Stimulated activated naive CD8-positive, alpha-beta T cell treated with anti-CD3 and anti-CD28 coated beads, Interleukin-15, amount 100 ng/mL, for 72 hours (primary cell): ENCODE results near the gene DNAH3.
A peak's percentile ranks its signal among the peaks of the same experiment; 100 is the strongest.
"Not testable (repeated sequence)": the region's sequence is repeated elsewhere in the genome, so short reads cannot be mapped to it uniquely, and the experiment has no call there.

ENCODE experiments used
- ATAC-seq: fragments of 150-1000 bp; cut with Tn5 transposase; 2 replicates; pipeline ENCODE4 v1.10.0; 2021; ENCODE audit warnings: mild to moderate bottlenecking, moderate library complexity
- DNase-seq, 2 donors: peaks; one replicate each; pipeline ENCODE4 v3.0.0; 2021 to 2022
- H3K27ac Mint-ChIP-seq, 2 donors: one replicate each; pipeline ENCODE4 v1.8.0; 2022; ENCODE audit warnings: mild to moderate bottlenecking in 2 of 2, mixed read lengths in 2 of 2, moderate library complexity in 2 of 2
- H3K27me3 Mint-ChIP-seq: one replicate; pipeline ENCODE4 v1.8.0; 2022; ENCODE audit warnings: mixed read lengths
- H3K4me1 Mint-ChIP-seq: one replicate; pipeline ENCODE4 v1.8.0; 2022; ENCODE audit warnings: mild to moderate bottlenecking, mixed read lengths
- H3K4me3 Mint-ChIP-seq, 2 donors: one replicate each; pipeline ENCODE4 v1.8.0; 2022; ENCODE audit warnings: mild to moderate bottlenecking in 2 of 2, mixed read lengths in 2 of 2, moderate library complexity in 1 of 2
- H3K9me3 Mint-ChIP-seq, 2 donors: one replicate each; pipeline ENCODE4 v1.8.0; 2022; ENCODE audit warnings: mixed read lengths in 2 of 2

The DNAH3 gene

GRCh38 chr16:21116148-21116693, 34.4 kb downstream of the DNAH3 start:
- peak overlapping the region; percentile 74 to 89 for H3K27ac Mint-ChIP-seq
- peak overlapping the region; percentile 71 to 80 for H3K4me3 Mint-ChIP-seq
- H3K27me3 Mint-ChIP-seq, result no peaks in the 10 kb centered on the region
- peak; percentile 45 for ATAC-seq
- H3K9me3 Mint-ChIP-seq, result peaks cover 4 to 7% of the 10 kb centered on the region in 2 donors
- peaks cover 13% of the 10 kb centered on the region for H3K4me1 Mint-ChIP-seq
- DNase-seq, result peak; percentile 5 to 16

GRCh38 chr16:21115551-21115950, 35.1 kb downstream of the DNAH3 start:
- H3K9me3 Mint-ChIP-seq, H3K4me3 Mint-ChIP-seq, ATAC-seq, H3K27me3 Mint-ChIP-seq, DNase-seq: not testable (repeated sequence)
- peak overlapping the region in 1 of 2 donors; percentile 39 for H3K27ac Mint-ChIP-seq
- peaks cover 13% of the 10 kb centered on the region for H3K4me1 Mint-ChIP-seq

- no peaks in the 10 kb centered on the region for H3K4me1 Mint-ChIP-seq
- ATAC-seq (no peak), DNase-seq (no peak)
- H3K9me3 Mint-ChIP-seq, result no peaks in the 10 kb centered on the region
- H3K27ac Mint-ChIP-seq, result no peak overlapping the region
- no peak overlapping the region for H3K4me3 Mint-ChIP-seq
- peaks cover 25% of the 10 kb centered on the region for H3K27me3 Mint-ChIP-seq
Measured at GRCh38 chr16:21103941-21104860, 46.4 kb downstream of the DNAH3 start.

GRCh38 chr16:21101631-21102420, 48.8 kb downstream of the DNAH3 start:
- Mint-ChIP-seq H3K27me3 (peaks cover 39% of the 10 kb centered on the region), H3K27ac (no peak overlapping the region), H3K9me3 (no peaks in the 10 kb centered on the region), H3K4me3 (no peak overlapping the region), H3K4me1 (no peaks in the 10 kb centered on the region)
- ATAC-seq (peak; percentile 56), DNase-seq (peak; percentile 10 to 12)

GRCh38 chr16:21100447-21100846, 50.2 kb downstream of the DNAH3 start:
- DNase-seq (no peak), ATAC-seq (no peak)
- Mint-ChIP-seq H3K4me1 (no peaks in the 10 kb centered on the region), H3K27me3 (peaks cover 45% of the 10 kb centered on the region), H3K4me3 (no peak overlapping the region), H3K27ac (no peak overlapping the region), H3K9me3 (no peaks in the 10 kb centered on the region)

GRCh38 chr16:21097151-21097550, 53.5 kb downstream of the DNAH3 start:
- Mint-ChIP-seq H3K27me3 (peaks cover 35% of the 10 kb centered on the region), H3K4me3 (no peak overlapping the region), H3K9me3 (peaks cover 5 to 12% of the 10 kb centered on the region in 2 donors), H3K4me1 (no peaks in the 10 kb centered on the region), H3K27ac (no peak overlapping the region)
- no peak for ATAC-seq
- no peak for DNase-seq

GRCh38 chr16:21094719-21095118, 55.9 kb downstream of the DNAH3 start:
- not testable (repeated sequence) for ATAC-seq, H3K4me1 Mint-ChIP-seq, H3K27ac Mint-ChIP-seq, H3K4me3 Mint-ChIP-seq, DNase-seq
- H3K9me3 Mint-ChIP-seq, result peaks cover 5 to 12% of the 10 kb centered on the region in 2 donors
- peaks cover 34% of the 10 kb centered on the region for H3K27me3 Mint-ChIP-seq

- Mint-ChIP-seq H3K4me3 (no peak overlapping the region), H3K27ac (no peak overlapping the region), H3K9me3 (peaks cover 5 to 12% of the 10 kb centered on the region in 2 donors), H3K4me1 (no peaks in the 10 kb centered on the region), H3K27me3 (peaks cover 46% of the 10 kb centered on the region)
- DNase-seq (no peak), ATAC-seq (no peak)
Measured at GRCh38 chr16:21092951-21093350, 57.7 kb downstream of the DNAH3 start.

- Mint-ChIP-seq H3K27ac (no peak overlapping the region), H3K4me3 (no peak overlapping the region), H3K27me3 (peaks cover 39% of the 10 kb centered on the region), H3K4me1 (no peaks in the 10 kb centered on the region), H3K9me3 (peaks cover 0 to 5% of the 10 kb centered on the region in 2 donors)
- ATAC-seq, result no peak
- no peak for DNase-seq
Measured at GRCh38 chr16:21088646-21089538, 61.8 kb downstream of the DNAH3 start.

GRCh38 chr16:21088143-21088542, 62.5 kb downstream of the DNAH3 start:
- DNase-seq (no peak), ATAC-seq (no peak)
- peaks cover 5% of the 10 kb centered on the region for H3K4me1 Mint-ChIP-seq
- peaks cover 39% of the 10 kb centered on the region for H3K27me3 Mint-ChIP-seq
- peaks cover 0 to 5% of the 10 kb centered on the region in 2 donors for H3K9me3 Mint-ChIP-seq
- no peak overlapping the region for H3K27ac Mint-ChIP-seq
- no peak overlapping the region for H3K4me3 Mint-ChIP-seq

GRCh38 chr16:21084631-21085225, 65.9 kb downstream of the DNAH3 start:
- no peak overlapping the region for H3K4me3 Mint-ChIP-seq

GRCh38 chr16:21083729-21084268, 66.8 kb downstream of the DNAH3 start:
- DNase-seq (peak; percentile 40 to 42), ATAC-seq (peak; percentile 83)
- Mint-ChIP-seq H3K4me1 (peaks cover 5% of the 10 kb centered on the region), H3K9me3 (no peaks in the 10 kb centered on the region), H3K4me3 (no peak overlapping the region), H3K27me3 (peaks cover 21% of the 10 kb centered on the region), H3K27ac (no peak overlapping the region)

More at GRCh38 chr16:21084631-21085225, 65.9 kb downstream of the DNAH3 start:
- Mint-ChIP-seq H3K4me1 (peaks cover 5% of the 10 kb centered on the region), H3K27me3 (peaks cover 30% of the 10 kb centered on the region), H3K27ac (no peak overlapping the region), H3K9me3 (no peaks in the 10 kb centered on the region)
- ATAC-seq (no peak), DNase-seq (no peak)

GRCh38 chr16:21081329-21081728, 69.3 kb downstream of the DNAH3 start:
- Mint-ChIP-seq H3K9me3 (no peaks in the 10 kb centered on the region), H3K27me3 (peaks cover under 1% of the 10 kb centered on the region), H3K4me1 (peaks cover 5% of the 10 kb centered on the region), H3K4me3 (no peak overlapping the region), H3K27ac (no peak overlapping the region)
- ATAC-seq, result no peak
- DNase-seq, result no peak

- ATAC-seq (no peak), DNase-seq (no peak)
- no peak overlapping the region for H3K27ac Mint-ChIP-seq
- H3K4me3 Mint-ChIP-seq, result no peak overlapping the region
- peaks cover 2% of the 10 kb centered on the region for H3K4me1 Mint-ChIP-seq
- H3K27me3 Mint-ChIP-seq, result no peaks in the 10 kb centered on the region
- no peaks in the 10 kb centered on the region for H3K9me3 Mint-ChIP-seq
Measured at GRCh38 chr16:21078563-21078962, 72.1 kb downstream of the DNAH3 start.
